Thymus (tissue), 11 donors: ENCODE data around the gene STAG3. TPM values are rescaled to one million over a fixed set of nuclear protein-coding genes. Genes with fewer than 3 reads are reported as not detected.
"Not testable (repeated sequence)": the region's sequence is repeated elsewhere in the genome, so short reads cannot be mapped to it uniquely, and the experiment has no call there.

ENCODE experiments used
- DNase-seq, 9 donors: peaks; one replicate each; pipeline ENCODE4 v3.0.0-alpha.2; 2013; ENCODE audit warnings: low spot score in 9 of 9, low read depth in 6 of 9, missing footprints in 1 of 9
- H3K27ac ChIP-seq, 2 donors: one replicate each; pipeline ENCODE4 v1.5.1; 2013; ENCODE audit warnings: control low read depth in 1 of 2, low read depth in 1 of 2, low read length in 1 of 2, mild to moderate bottlenecking in 1 of 2, moderate library complexity in 1 of 2
- H3K27me3 ChIP-seq, 2 donors: one replicate each; pipeline ENCODE4 v1.5.1; 2013; ENCODE audit warnings: low read length in 1 of 2; ENCODE audit not compliant: control insufficient read depth in 2 of 2, insufficient read depth in 1 of 2
- H3K36me3 ChIP-seq, 2 donors: one replicate each; pipeline ENCODE4 v1.5.1; 2013; ENCODE audit warnings: low read length in 1 of 2, mild to moderate bottlenecking in 1 of 2, moderate library complexity in 1 of 2; ENCODE audit not compliant: control insufficient read depth in 2 of 2, insufficient read depth in 2 of 2
- H3K4me1 ChIP-seq, 2 donors: one replicate each; pipeline ENCODE4 v1.5.1; 2013; ENCODE audit warnings: low read length in 2 of 2; ENCODE audit not compliant: control insufficient read depth in 2 of 2, insufficient read depth in 2 of 2
- H3K4me3 ChIP-seq, 2 donors: one replicate each; pipeline ENCODE4 v1.5.1; 2013; ENCODE audit warnings: low read length in 2 of 2, control low read depth in 1 of 2, mild to moderate bottlenecking in 1 of 2
- H3K9me3 ChIP-seq, 2 donors: one replicate each; pipeline ENCODE4 v1.5.1; 2013; ENCODE audit warnings: low read length in 1 of 2, mild to moderate bottlenecking in 1 of 2; ENCODE audit not compliant: control insufficient read depth in 2 of 2, insufficient read depth in 1 of 2
- WGBS: extraction: QIAGEN DNeasy Blood & Tissue Kit; methylation state at CpG from one replicate; pipeline ENCODE4 v1.1.7; 2013; 5-methylcytosine and 5-hydroxymethylcytosine counted together
- polyA plus RNA-seq: library from polyadenylated mRNA; stranded (reverse); fragments of 200-250 nt; gene quantifications from one replicate; pipeline ENCODE4 v1.2.3, GENCODE V29; 2013
- total RNA-seq: library from RNA; stranded (reverse); fragments of 120-200 nt; gene quantifications from one replicate; pipeline ENCODE4 v1.2.4, GENCODE V29; 2013
- donor health status: healthy.

STAG3 gene
- total and polyA plus RNA-seq, 2 donors = 36.0 to 59.1 TPM

GRCh38 chr7:100137851-100138760, 39.6 kb upstream of the STAG3 start:
- Histone ChIP-seq H3K27ac (peak overlapping the region; percentile 46 to 72), H3K4me1 (peaks cover 4 to 16% of the 10 kb centered on the region in 2 donors), H3K4me3 (no peak overlapping the region), H3K9me3 (no peaks in the 10 kb centered on the region), H3K27me3 (no peaks in the 10 kb centered on the region), H3K36me3 (no peaks in the 10 kb centered on the region)
- WGBS = 75% methylated on average over 13 of the region's 13 CpGs
- peak in 2 of 9 donors; percentile 33 to 64 for DNase-seq

GRCh38 chr7:100141555-100141949, 36.2 kb upstream of the STAG3 start:
- Histone ChIP-seq H3K27ac (no peak overlapping the region), H3K4me3 (no peak overlapping the region), H3K36me3 (no peaks in the 10 kb centered on the region), H3K27me3 (no peaks in the 10 kb centered on the region), H3K9me3 (no peaks in the 10 kb centered on the region), H3K4me1 (peaks cover 4 to 15% of the 10 kb centered on the region in 2 donors)
- WGBS = 65% methylated on average over 3 of the region's 3 CpGs
- no peak for DNase-seq

GRCh38 chr7:100142461-100142860, 35.3 kb upstream of the STAG3 start:
- no peak for DNase-seq
- H3K27me3 ChIP-seq = no peaks in the 10 kb centered on the region
- H3K36me3 ChIP-seq = no peaks in the 10 kb centered on the region
- H3K4me1 ChIP-seq = peaks cover 4 to 15% of the 10 kb centered on the region in 2 donors
- no peaks in the 10 kb centered on the region for H3K9me3 ChIP-seq
- 98% methylated on average over 3 of the region's 3 CpGs for WGBS
- no peak overlapping the region for H3K27ac ChIP-seq
- H3K4me3 ChIP-seq = no peak overlapping the region

- not testable (repeated sequence) for H3K4me3 ChIP-seq, H3K27ac ChIP-seq, DNase-seq, H3K9me3 ChIP-seq, H3K36me3 ChIP-seq, H3K27me3 ChIP-seq
- 98% methylated on average over 4 of the region's 4 CpGs for WGBS
- H3K4me1 ChIP-seq = peaks cover 9 to 19% of the 10 kb centered on the region in 2 donors
These were observed 31.4 kb upstream of the STAG3 start for GRCh38 chr7:100146350-100146749.

- H3K36me3 ChIP-seq = peaks cover 0 to 6% of the 10 kb centered on the region in 2 donors
- H3K27ac ChIP-seq = no peak overlapping the region
- H3K9me3 ChIP-seq = no peaks in the 10 kb centered on the region
- peaks cover 9 to 20% of the 10 kb centered on the region in 2 donors for H3K4me1 ChIP-seq
- over 99% methylated on average over 2 of the region's 2 CpGs for WGBS
- DNase-seq = no peak
- no peaks in the 10 kb centered on the region for H3K27me3 ChIP-seq
- no peak overlapping the region for H3K4me3 ChIP-seq
These were observed 30.4 kb upstream of the STAG3 start for GRCh38 chr7:100147278-100147677.

GRCh38 chr7:100148225-100148558, 29.5 kb upstream of the STAG3 start:
- H3K27ac ChIP-seq = peak overlapping the region; percentile 93 to 94
- peaks cover 2 to 15% of the 10 kb centered on the region in 2 donors for H3K36me3 ChIP-seq
- H3K4me1 ChIP-seq = peaks cover 9 to 20% of the 10 kb centered on the region in 2 donors
- H3K4me3 ChIP-seq = peak overlapping the region; percentile 60 to 78
- no peaks in the 10 kb centered on the region for H3K27me3 ChIP-seq
- no peaks in the 10 kb centered on the region for H3K9me3 ChIP-seq
- DNase-seq = no peak
- 20% methylated on average over 14 of the region's 14 CpGs for WGBS

GRCh38 chr7:100148559-100149328, 29.0 kb upstream of the STAG3 start, which contains the start of gene LAMTOR4:
Gene LAMTOR4 (plus strand): TSS chr7:100148918. CDS start chr7:100148973, 55 bp downstream.
- peak; percentile 89 to 99 (median 97) for DNase-seq
- Histone ChIP-seq H3K4me3 (peak within 1 kb of the TSS; percentile 75 to 78), H3K9me3 (no peaks in the 10 kb centered on the region), H3K4me1 (peaks cover 9 to 20% of the 10 kb centered on the region in 2 donors), H3K36me3 (peaks cover 7 to 20% of the 10 kb centered on the region in 2 donors), H3K27ac (peak within 1 kb of the TSS; percentile 93 to 94), H3K27me3 (no peaks in the 10 kb centered on the region)
- under 1% methylated on average over 46 of the region's 46 CpGs for WGBS

GRCh38 chr7:100152404-100152803, 25.3 kb upstream of the STAG3 start:
- Histone ChIP-seq H3K9me3 (no peaks in the 10 kb centered on the region), H3K27ac (no peak overlapping the region), H3K4me1 (peaks cover 10 to 35% of the 10 kb centered on the region in 2 donors), H3K4me3 (no peak overlapping the region), H3K36me3 (peaks cover 41 to 57% of the 10 kb centered on the region in 2 donors), H3K27me3 (no peaks in the 10 kb centered on the region)
- no peak for DNase-seq
